Activated CD8-positive, alpha-beta memory T cell treated with anti-CD3 and anti-CD28 coated beads, Interleukin-2, amount 50 U/mL, for 1 hour (primary cell): ENCODE results near the gene PHACTR1.
"Not testable (repeated sequence)": the region's sequence is repeated elsewhere in the genome, so short reads cannot be mapped to it uniquely, and the experiment has no call there.

Experiments used
- DNase-seq: peaks from one replicate; pipeline ENCODE4 v3.0.0-alpha.2; 2020; ENCODE audit errors: extremely low read depth

The PHACTR1 gene

GRCh38 chr6:13103169-13103568 lies 386.6 kb downstream of the PHACTR1 start:
- DNase-seq, result no peak

- DNase-seq, result no peak
These were observed 388.6 kb downstream of the PHACTR1 start for GRCh38 chr6:13105139-13105538.

- no peak for DNase-seq
These were observed 396.4 kb downstream of the PHACTR1 start for GRCh38 chr6:13112921-13113320.

- no peak for DNase-seq
These were observed 396.8 kb downstream of the PHACTR1 start for GRCh38 chr6:13113376-13113775.

GRCh38 chr6:13113981-13114593 lies 397.5 kb downstream of the PHACTR1 start:
- no peak for DNase-seq

- no peak for DNase-seq
These were observed 399.6 kb downstream of the PHACTR1 start for GRCh38 chr6:13116155-13116554.

GRCh38 chr6:13117570-13117969 lies 401.0 kb downstream of the PHACTR1 start:
- DNase-seq, result no peak

GRCh38 chr6:13119549-13119948 lies 403.0 kb downstream of the PHACTR1 start:
- no peak for DNase-seq

- DNase-seq, result no peak
These were observed 404.2 kb downstream of the PHACTR1 start for GRCh38 chr6:13120483-13121482.

- DNase-seq, result no peak
These were observed 407.6 kb downstream of the PHACTR1 start for GRCh38 chr6:13124131-13124530.

GRCh38 chr6:13125841-13126240 lies 409.3 kb downstream of the PHACTR1 start:
- no peak for DNase-seq

- DNase-seq, result no peak
These were observed 415.5 kb downstream of the PHACTR1 start for GRCh38 chr6:13131935-13132661.

- not testable (repeated sequence) for DNase-seq
These were observed 417.3 kb downstream of the PHACTR1 start for GRCh38 chr6:13133894-13134293.

- no peak for DNase-seq
These were observed 418.6 kb downstream of the PHACTR1 start for GRCh38 chr6:13135152-13135551.

- DNase-seq, result no peak
These were observed 422.6 kb downstream of the PHACTR1 start for GRCh38 chr6:13139119-13139518.

- no peak for DNase-seq
These were observed 424.4 kb downstream of the PHACTR1 start for GRCh38 chr6:13140980-13141379.

GRCh38 chr6:13141387-13141786 lies 424.8 kb downstream of the PHACTR1 start:
- no peak for DNase-seq

GRCh38 chr6:13142611-13143010 lies 426.0 kb downstream of the PHACTR1 start:
- no peak for DNase-seq

GRCh38 chr6:13146442-13146841 lies 429.9 kb downstream of the PHACTR1 start:
- no peak for DNase-seq

- DNase-seq, result no peak
These were observed 430.8 kb downstream of the PHACTR1 start for GRCh38 chr6:13147376-13147775.

- DNase-seq, result no peak
These were observed 431.2 kb downstream of the PHACTR1 start for GRCh38 chr6:13147782-13148181.

- DNase-seq, result no peak
These were observed 436.2 kb downstream of the PHACTR1 start for GRCh38 chr6:13152764-13153163.
